Measurements from ENCODE around the gene EZR. TPM values are rescaled to one million over a fixed set of nuclear protein-coding genes. Genes with fewer than 3 reads are reported as not detected.

EZR gene
- total RNA-seq, 4 donors from 2014 or later, result 27.4 to 94.0 (median 59.3) TPM

GRCh38 chr6:158756977-158757752 is 62.0 kb downstream of the EZR start:
- DNase-seq, result no peak
- no peaks in the 10 kb centered on the region for H3K36me3 ChIP-seq
- no peaks in the 10 kb centered on the region for H3K9me3 ChIP-seq
- intact Hi-C loops (cut with DNase I; ENCODE audit: low total_unique reads), result no loop called here
- H3K27me3 ChIP-seq, result no peaks in the 10 kb centered on the region
- no peak overlapping the region for H3K4me3 ChIP-seq
- H3K27ac ChIP-seq, result no peak overlapping the region
- TF ChIP-seq POLR2A (IDR thresholded peaks at IDR 0.05) (no peak), CTCF (IDR thresholded peaks at IDR 0.05) (no peak)
- H3K4me1 ChIP-seq, result no peaks in the 10 kb centered on the region

- no peaks in the 10 kb centered on the region for H3K27me3 ChIP-seq
- no peak overlapping the region for H3K27ac ChIP-seq
Observed at GRCh38 chr6:158756126-158756525, 63.0 kb downstream of the EZR start.

GRCh38 chr6:158755636-158756035 is 63.5 kb downstream of the EZR start:
- no peaks in the 10 kb centered on the region for H3K36me3 ChIP-seq
- H3K9me3 ChIP-seq, result no peaks in the 10 kb centered on the region
- no peaks in the 10 kb centered on the region for H3K4me1 ChIP-seq
- intact Hi-C loops (cut with DNase I; ENCODE audit: low total_unique reads), result no loop called here
- H3K27me3 ChIP-seq, result no peaks in the 10 kb centered on the region
- TF ChIP-seq CTCF (IDR thresholded peaks at IDR 0.05), result no peak
- H3K27ac ChIP-seq, result no peak overlapping the region
- no peak for DNase-seq
- H3K4me3 ChIP-seq, result no peak overlapping the region

More at GRCh38 chr6:158756126-158756525, 63.0 kb downstream of the EZR start:
- TF ChIP-seq CTCF (IDR thresholded peaks at IDR 0.05) (no peak), POLR2A (IDR thresholded peaks at IDR 0.05) (no peak)
- Histone ChIP-seq H3K36me3 (no peaks in the 10 kb centered on the region), H3K4me1 (no peaks in the 10 kb centered on the region), H3K9me3 (no peaks in the 10 kb centered on the region), H3K4me3 (no peak overlapping the region)
- no peak for DNase-seq
- intact Hi-C loops (cut with DNase I; ENCODE audit: low total_unique reads), result no loop called here

GRCh38 chr6:158754738-158755137 is 64.4 kb downstream of the EZR start:
- intact Hi-C loops (cut with DNase I; ENCODE audit: low total_unique reads), result no loop called here
- no peak overlapping the region for H3K27ac ChIP-seq
- no peaks in the 10 kb centered on the region for H3K36me3 ChIP-seq
- H3K27me3 ChIP-seq, result no peaks in the 10 kb centered on the region
- H3K4me3 ChIP-seq, result no peak overlapping the region
- no peaks in the 10 kb centered on the region for H3K4me1 ChIP-seq
- H3K9me3 ChIP-seq, result no peaks in the 10 kb centered on the region
- no peak for DNase-seq
- TF ChIP-seq CTCF (IDR thresholded peaks at IDR 0.05), result no peak
- no peak for TF ChIP-seq POLR2A (IDR thresholded peaks at IDR 0.05)

- no peaks in the 10 kb centered on the region for H3K36me3 ChIP-seq
- no peak for DNase-seq
- intact Hi-C loops (cut with DNase I; ENCODE audit: low total_unique reads), result no loop called here
- H3K27me3 ChIP-seq, result no peaks in the 10 kb centered on the region
- H3K4me1 ChIP-seq, result no peaks in the 10 kb centered on the region
- TF ChIP-seq CTCF (IDR thresholded peaks at IDR 0.05) (no peak), POLR2A (IDR thresholded peaks at IDR 0.05) (no peak)
- H3K9me3 ChIP-seq, result no peaks in the 10 kb centered on the region
- H3K4me3 ChIP-seq, result no peak overlapping the region
- H3K27ac ChIP-seq, result no peak overlapping the region
Observed at GRCh38 chr6:158753811-158754210, 65.4 kb downstream of the EZR start.
